ENCODE data around the gene STARD10.

- no peak for TF ChIP-seq POLR2A (IDR thresholded peaks at IDR 0.05; ENCODE audit: control extremely low read depth in 1 of 2, low read depth in 2 of 2, low read length in 2 of 2)
- no peak for TF ChIP-seq HDAC2 (IDR thresholded peaks at IDR 0.05; ENCODE audit: borderline replicate concordance in 1 of 2, low read depth in 2 of 2, low read length in 2 of 2)
- TF ChIP-seq MAFK (IDR thresholded peaks at IDR 0.05; ENCODE audit: low read depth, low read length): no peak
- TF ChIP-seq CTCF (IDR thresholded peaks at IDR 0.05; ENCODE audit: control extremely low read depth in 1 of 3, insufficient read depth in 1 of 3, low read depth in 1 of 3, low read length in 3 of 3): no peak
- TF ChIP-seq SIRT6 (IDR thresholded peaks at IDR 0.05; ENCODE audit: low read length): no peak
- TF ChIP-seq TCF12 (IDR thresholded peaks at IDR 0.05; ENCODE audit: low read depth, low read length): no peak
- TF ChIP-seq TAF1 (IDR thresholded peaks at IDR 0.05; ENCODE audit: low read depth, low read length): no peak
- TF ChIP-seq RXRA (IDR thresholded peaks at IDR 0.05; ENCODE audit: insufficient read depth, low read depth, low read length): no peak
- no peak for TF ChIP-seq RFX5 (IDR thresholded peaks at IDR 0.05; ENCODE audit: borderline replicate concordance, low read depth, low read length)
- TF ChIP-seq CREB1 (IDR thresholded peaks at IDR 0.05): no peak
- TF ChIP-seq ATF3 (IDR thresholded peaks at IDR 0.05; ENCODE audit: insufficient read depth, low read depth, low read length): no peak
- TF ChIP-seq TEAD4 (IDR thresholded peaks at IDR 0.05; ENCODE audit: low read depth, low read length): no peak
These were observed 66.3 kb downstream of the STARD10 start for GRCh38 chr11:72727521-72727920.

All from H1 (cell line).